Measurements from ENCODE around the gene ADRB1.

ADRB1 gene

DNA sequence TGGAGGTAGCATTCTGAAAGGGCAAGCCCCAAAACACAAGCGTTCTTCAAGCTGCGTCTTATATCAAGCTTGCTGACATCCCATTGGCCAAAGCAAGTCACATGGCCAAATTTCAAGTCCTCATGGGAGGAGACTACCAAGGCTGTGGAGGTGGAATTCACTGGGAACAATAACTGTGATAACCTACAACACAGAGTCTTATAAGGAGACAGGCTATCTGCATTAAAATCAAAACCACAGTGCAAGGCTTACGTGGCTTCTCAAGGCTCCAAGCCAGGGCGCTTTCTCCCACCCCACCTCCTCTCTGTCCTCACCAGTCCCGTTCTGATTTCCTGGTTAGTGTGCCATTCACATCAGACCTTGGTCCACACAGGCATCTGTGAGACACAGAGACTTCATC is 39.4 kb downstream of the ADRB1 start:
- FAIRE-seq = no peak
- DNase-seq (ENCODE audit: insufficient read length, low spot score) = no peak

DNA sequence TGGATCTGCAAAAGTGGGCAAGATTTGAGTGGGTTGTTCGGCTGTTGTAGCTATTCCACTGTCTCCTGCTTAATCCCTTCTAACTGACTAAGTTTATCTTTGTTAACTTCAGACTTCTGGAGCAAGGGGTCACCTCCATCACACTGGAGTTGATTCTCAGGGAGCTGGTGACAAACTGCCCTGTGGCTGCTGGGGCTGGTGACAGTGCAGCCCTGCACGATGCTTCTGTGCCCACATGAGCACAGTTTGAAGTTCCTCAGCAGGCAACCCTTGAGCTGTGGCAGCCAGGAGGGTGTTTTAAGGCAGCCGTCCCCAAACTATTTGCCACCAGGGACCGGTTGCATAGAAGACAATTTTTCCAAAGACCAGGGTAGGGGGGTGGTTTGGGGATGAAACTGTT is 40.5 kb downstream of the ADRB1 start:
- TF ChIP-seq, protein P1, sequence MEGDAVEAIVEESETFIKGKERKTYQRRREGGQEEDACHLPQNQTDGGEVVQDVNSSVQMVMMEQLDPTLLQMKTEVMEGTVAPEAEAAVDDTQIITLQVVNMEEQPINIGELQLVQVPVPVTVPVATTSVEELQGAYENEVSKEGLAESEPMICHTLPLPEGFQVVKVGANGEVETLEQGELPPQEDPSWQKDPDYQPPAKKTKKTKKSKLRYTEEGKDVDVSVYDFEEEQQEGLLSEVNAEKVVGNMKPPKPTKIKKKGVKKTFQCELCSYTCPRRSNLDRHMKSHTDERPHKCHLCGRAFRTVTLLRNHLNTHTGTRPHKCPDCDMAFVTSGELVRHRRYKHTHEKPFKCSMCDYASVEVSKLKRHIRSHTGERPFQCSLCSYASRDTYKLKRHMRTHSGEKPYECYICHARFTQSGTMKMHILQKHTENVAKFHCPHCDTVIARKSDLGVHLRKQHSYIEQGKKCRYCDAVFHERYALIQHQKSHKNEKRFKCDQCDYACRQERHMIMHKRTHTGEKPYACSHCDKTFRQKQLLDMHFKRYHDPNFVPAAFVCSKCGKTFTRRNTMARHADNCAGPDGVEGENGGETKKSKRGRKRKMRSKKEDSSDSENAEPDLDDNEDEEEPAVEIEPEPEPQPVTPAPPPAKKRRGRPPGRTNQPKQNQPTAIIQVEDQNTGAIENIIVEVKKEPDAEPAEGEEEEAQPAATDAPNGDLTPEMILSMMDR (IDR thresholded peaks at IDR 0.05; ENCODE audit: insufficient read depth, missing control alignments) = no peak

More for the DNA sequence above, 39.4 kb downstream of the ADRB1 start:
- TF ChIP-seq, protein P1 (IDR thresholded peaks at IDR 0.05; ENCODE audit: insufficient read depth, missing control alignments) = no peak

DNA sequence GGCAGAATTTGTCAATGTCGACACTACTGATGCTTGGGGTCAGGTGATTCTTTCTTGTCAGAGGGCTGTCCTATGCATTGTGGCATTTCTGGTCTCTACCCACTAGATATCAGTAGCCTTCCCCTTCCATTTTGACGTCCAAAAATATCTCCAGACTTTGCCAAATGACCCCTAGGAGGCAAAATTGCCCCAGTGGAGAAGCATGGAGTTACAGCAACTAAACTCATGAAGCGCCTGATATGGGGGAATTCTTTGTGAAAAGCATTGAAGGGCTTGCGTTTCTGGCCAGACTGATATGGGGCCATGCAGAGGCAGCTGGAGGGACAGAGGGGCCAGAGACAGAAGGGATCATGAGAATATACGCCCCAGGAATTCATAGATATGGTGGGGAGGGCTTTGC is 43.6 kb downstream of the ADRB1 start:
- TF ChIP-seq, protein P1 (IDR thresholded peaks at IDR 0.05; ENCODE audit: insufficient read depth, missing control alignments) = no peak
- FAIRE-seq = no peak
- no peak for DNase-seq (ENCODE audit: insufficient read length, low spot score)

More for the DNA sequence above, 40.5 kb downstream of the ADRB1 start:
- FAIRE-seq = no peak
- DNase-seq (ENCODE audit: insufficient read length, low spot score) = no peak

DNA sequence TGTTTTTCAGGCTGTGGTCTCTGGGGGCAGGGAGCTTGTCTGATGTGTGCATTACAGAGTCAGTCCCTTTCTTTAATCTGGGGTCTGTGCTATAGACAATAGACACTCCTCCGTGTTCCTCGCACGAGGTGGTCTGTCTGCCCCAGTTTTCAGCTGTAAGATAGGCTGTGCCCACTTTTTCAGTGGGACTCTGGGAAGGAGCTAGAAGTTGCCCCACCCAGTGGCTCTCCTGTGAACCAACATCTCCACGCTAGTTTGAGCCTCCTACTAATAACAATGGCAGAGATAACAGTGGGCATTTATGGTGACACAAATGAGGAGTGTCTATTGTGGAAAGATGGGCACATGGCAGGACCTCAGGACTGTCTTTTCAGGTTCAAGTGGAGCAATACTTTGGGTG is 44.0 kb downstream of the ADRB1 start:
- no peak for DNase-seq (ENCODE audit: insufficient read length, low spot score)
- FAIRE-seq = no peak
- TF ChIP-seq, protein P1 (IDR thresholded peaks at IDR 0.05; ENCODE audit: insufficient read depth, missing control alignments) = no peak

- DNase-seq (ENCODE audit: insufficient read length, low spot score) (no peak), FAIRE-seq (no peak)
- TF ChIP-seq, protein P1 (IDR thresholded peaks at IDR 0.05; ENCODE audit: insufficient read depth, missing control alignments) = no peak
Measured at GRCh38 chr10:114094795-114095194, 51.1 kb downstream of the ADRB1 start.

GRCh38 chr10:114095559-114096337 is 52.1 kb downstream of the ADRB1 start:
- FAIRE-seq (no peak), DNase-seq (ENCODE audit: insufficient read length, low spot score) (no peak)
- TF ChIP-seq, protein P1 (IDR thresholded peaks at IDR 0.05; ENCODE audit: insufficient read depth, missing control alignments) = no peak

Measured in D721Med (cell line).